GM12801 (cell line): ENCODE results near the gene GTF2A2.

ENCODE experiments used
- CTCF ChIP-seq: IDR thresholded peaks from one replicate; pipeline ENCODE4 v1.5.1; 2011; ENCODE audit warnings: control low read depth; ENCODE audit not compliant: insufficient read length; ENCODE audit errors: extremely low read depth

The GTF2A2 gene

GRCh38 chr15:59680870-59681269, 23.6 kb upstream of the GTF2A2 start:
- TF ChIP-seq CTCF = no peak

- no peak for TF ChIP-seq CTCF
Measured at GRCh38 chr15:59680346-59680745, 23.0 kb upstream of the GTF2A2 start.

- no peak for TF ChIP-seq CTCF
Measured at GRCh38 chr15:59678620-59679019, 21.3 kb upstream of the GTF2A2 start.

GRCh38 chr15:59678172-59678571, 20.9 kb upstream of the GTF2A2 start:
- no peak for TF ChIP-seq CTCF

- no peak for TF ChIP-seq CTCF
Measured at GRCh38 chr15:59676565-59676964, 19.2 kb upstream of the GTF2A2 start.

GRCh38 chr15:59674361-59674877, 17.1 kb upstream of the GTF2A2 start:
- no peak for TF ChIP-seq CTCF

- TF ChIP-seq CTCF = no peak
Measured at GRCh38 chr15:59668556-59668955, 11.2 kb upstream of the GTF2A2 start.

- no peak for TF ChIP-seq CTCF
Measured at GRCh38 chr15:59662260-59662659, 4.9 kb upstream of the GTF2A2 start.
